HCT116 (cell line): ENCODE measurements around the gene SOCS4. TPM values are rescaled to one million over a fixed set of nuclear protein-coding genes. Genes with fewer than 3 reads are reported as not detected.

Source experiments
- ATAC-seq: fragments of 200-7000 bp; cut with Tn5 transposase; 2 replicates; pipeline ENCODE4 v1.9.1; 2020; ENCODE audit warnings: mild to moderate bottlenecking, moderate library complexity
- BruUV-seq: library from RNA; stranded (reverse); fragments of 400-500 nt; replicated peaks from 2 replicates; lab custom pipeline; 2021; lab: Mats Ljungman, UMichigan
- CTCF ChIA-PET: fragments of 300-600 bp; sonication (Branson Sonifier 250); formaldehyde crosslinking; loops from one replicate; lab custom pipeline; 2021; ENCODE audit warnings: antibody characterized with exemption; lab: Charles Lee
- POLR2A ChIA-PET: fragments of 300-600, 350-600 bp; sonication (Branson Sonifier 250); formaldehyde crosslinking; loops from one replicate; lab custom pipeline; 2021; ENCODE audit warnings: antibody characterized with exemption; lab: Charles Lee
- RAD21 ChIA-PET, 2 experiments: fragments of 300-600 bp; sonication (Branson Sonifier 250); formaldehyde crosslinking; loops; one replicate each; lab custom pipeline; 2023; ENCODE audit warnings: low total read pairs in 2 of 2; ENCODE audit not compliant: uncharacterized antibody in 2 of 2, unreplicated experiment in 2 of 2, low non-redundant PET in 1 of 2; lab: Charles Lee
- DNase-seq: peaks from one replicate; pipeline ENCODE4 v3.0.0-alpha.2; 2010; ENCODE audit warnings: low read depth, low spot score
- H2AFZ ChIP-seq: fragments of 200-600 bp; shearing (Covaris generic), sonication (generic); 2 replicates; pipeline ENCODE4 v1.6.1; 2017; ENCODE audit warnings: low read depth, mixed run types, mixed read lengths, antibody characterized with exemption, low read length; ENCODE audit not compliant: poor library complexity, severe bottlenecking
- H3K27ac ChIP-seq: 2 replicates; pipeline ENCODE4 v1.5.1; 2012; ENCODE audit warnings: low read depth, low read length
- H3K27me3 ChIP-seq: fragments of 200-600 bp; sonication (generic); 2 replicates; pipeline ENCODE4 v1.6.1; 2016; ENCODE audit warnings: mixed run types, low read length, mixed read lengths; ENCODE audit not compliant: insufficient read depth
- H3K36me3 ChIP-seq, 2 experiments: fragments of 200-500 bp in 1 of 2; fragments of 200-600 bp in 1 of 2; sonication (Bioruptor generic) in 1 of 2; sonication (generic) in 1 of 2; 2 replicates each; pipeline versions ENCODE4 v1.5.1 to v1.6.1; 2014 to 2016; ENCODE audit warnings: low read length in 2 of 2, inconsistent platforms in 1 of 2, mixed read lengths in 1 of 2, mixed run types in 1 of 2; ENCODE audit not compliant: insufficient read depth in 2 of 2, control insufficient read depth in 1 of 2
- H3K4me1 ChIP-seq, 2 experiments: fragments of 200-600 bp in 1 of 2; sonication (generic) in 1 of 2; 2 replicates each; pipeline versions ENCODE4 v1.5.1 to v1.6.1; 2012 to 2017; ENCODE audit warnings: low read length in 2 of 2, inconsistent platforms in 1 of 2, mild to moderate bottlenecking in 1 of 2, mixed read lengths in 1 of 2, mixed run types in 1 of 2, moderate library complexity in 1 of 2; ENCODE audit not compliant: insufficient read depth in 2 of 2, control insufficient read depth in 1 of 2
- H3K4me2 ChIP-seq: fragments of 200-600 bp; sonication (generic); 2 replicates; pipeline ENCODE4 v1.6.1; 2017; ENCODE audit warnings: mixed run types, low read length, mixed read lengths
- H3K4me3 ChIP-seq, 2 experiments: fragments of 200-600 bp in 1 of 2; sonication (generic) in 1 of 2; replicated peaks in 1 of 2; 2 replicates each; pipeline ENCODE4 v1.5.1; 2011 to 2016; ENCODE audit warnings: low read length in 2 of 2, control low read depth in 1 of 2, low read depth in 1 of 2, mild to moderate bottlenecking in 1 of 2, mixed read lengths in 1 of 2, mixed run types in 1 of 2
- H3K79me2 ChIP-seq: fragments of 200-600 bp; sonication (generic); 2 replicates; pipeline ENCODE4 v1.6.1; 2017; ENCODE audit warnings: mild to moderate bottlenecking, mixed run types, low read length, moderate library complexity, mixed read lengths; ENCODE audit not compliant: insufficient read depth
- H3K9ac ChIP-seq: fragments of 200-600 bp; sonication (generic); 2 replicates; pipeline ENCODE4 v1.6.1; 2016; ENCODE audit warnings: low read length, mixed read lengths
- H3K9me2 ChIP-seq: fragments of 200-600 bp; sonication (generic), shearing (Covaris generic); 2 replicates; pipeline ENCODE4 v1.6.1; 2017; ENCODE audit warnings: mixed run types, mild to moderate bottlenecking, moderate library complexity; ENCODE audit not compliant: insufficient read depth
- H3K9me3 ChIP-seq, 2 experiments: fragments of 200-500 bp in 1 of 2; fragments of 200-600 bp in 1 of 2; sonication (Bioruptor generic) in 1 of 2; sonication (generic) in 1 of 2; 2 replicates each; pipeline ENCODE4 v1.6.1; 2014 to 2017; ENCODE audit warnings: low read length in 2 of 2, mixed read lengths in 2 of 2, inconsistent platforms in 1 of 2, low read depth in 1 of 2, mild to moderate bottlenecking in 1 of 2, mixed run types in 1 of 2, moderate library complexity in 1 of 2; ENCODE audit not compliant: control insufficient read depth in 1 of 2, insufficient read depth in 1 of 2
- H4K20me1 ChIP-seq: fragments of 200-600 bp; sonication (generic), shearing (Covaris generic); 2 replicates; pipeline ENCODE4 v1.6.1; 2017; ENCODE audit warnings: mixed run types, mild to moderate bottlenecking, moderate library complexity; ENCODE audit not compliant: insufficient read depth
- ATF3 ChIP-seq: IDR thresholded peaks from 2 replicates; pipeline ENCODE4 v1.6.1; 2012
- CBX3 ChIP-seq: IDR thresholded peaks from 2 replicates; pipeline ENCODE4 v1.6.1; 2012; ENCODE audit warnings: low read depth
- CEBPB ChIP-seq: IDR thresholded peaks from 2 replicates; pipeline ENCODE4 v1.6.1; 2012; ENCODE audit warnings: low read depth
- EGR1 ChIP-seq: IDR thresholded peaks from 2 replicates; pipeline ENCODE4 v1.6.1; 2012; ENCODE audit warnings: low read depth
- ELF1 ChIP-seq: IDR thresholded peaks from 2 replicates; pipeline ENCODE4 v1.6.1; 2012; ENCODE audit warnings: low read depth, borderline replicate concordance
- EZH2 ChIP-seq: fragments of 200-600 bp; sonication (generic); IDR thresholded peaks from 2 replicates; pipeline ENCODE4 v1.6.1; 2017; ENCODE audit warnings: antibody characterized with exemption, mixed run types
- FOSL1 ChIP-seq: IDR thresholded peaks from 2 replicates; pipeline ENCODE4 v1.6.1; 2012; ENCODE audit warnings: low read depth
- JUND ChIP-seq: IDR thresholded peaks from 2 replicates; pipeline ENCODE4 v1.6.1; 2012
- MAX ChIP-seq: IDR thresholded peaks from 2 replicates; pipeline ENCODE4 v1.6.1; 2012
- POLR2A ChIP-seq: IDR thresholded peaks from 2 replicates; pipeline ENCODE4 v1.7.0; 2011; ENCODE audit warnings: borderline replicate concordance; ENCODE audit not compliant: insufficient read depth, insufficient read length; ENCODE audit errors: extremely low read depth
- POLR2AphosphoS5 ChIP-seq: IDR thresholded peaks from 2 replicates; pipeline ENCODE4 v1.6.1; 2011; ENCODE audit warnings: mild to moderate bottlenecking, low read depth, low read length, moderate library complexity
- RAD21 ChIP-seq: IDR thresholded peaks from 2 replicates; pipeline ENCODE4 v1.6.1; 2012; ENCODE audit warnings: low read depth, mild to moderate bottlenecking
- REST ChIP-seq: IDR thresholded peaks from 2 replicates; pipeline ENCODE4 v1.6.1; 2012; ENCODE audit warnings: low read depth
- SP1 ChIP-seq: IDR thresholded peaks from 2 replicates; pipeline ENCODE4 v1.6.1; 2012; ENCODE audit warnings: low read depth
- SRF ChIP-seq: IDR thresholded peaks from 2 replicates; pipeline ENCODE4 v1.6.1; 2012; ENCODE audit warnings: low read depth
- TCF7L2 ChIP-seq: IDR thresholded peaks from 2 replicates; pipeline ENCODE4 v1.7.0; 2011; ENCODE audit warnings: borderline replicate concordance, inconsistent platforms; ENCODE audit not compliant: insufficient read depth, insufficient read length; ENCODE audit errors: extremely low read depth
- ZBTB33 ChIP-seq: IDR thresholded peaks from 2 replicates; pipeline ENCODE4 v1.6.1; 2011; ENCODE audit warnings: mild to moderate bottlenecking, low read length, moderate library complexity; ENCODE audit not compliant: insufficient replicate concordance; ENCODE audit errors: extremely low read depth
- ZFX ChIP-seq: fragments of 450-650 bp; IDR thresholded peaks from 2 replicates; pipeline ENCODE4 v1.6.1; 2017
- ZNF274 ChIP-seq: fragments of 200-500 bp; sonication (Bioruptor generic); IDR thresholded peaks from 2 replicates; pipeline ENCODE4 v1.6.1; 2014; ENCODE audit warnings: mild to moderate bottlenecking, low read depth, low read length, inconsistent platforms
- intact Hi-C: fragments of 100-400 bp; cut with micrococcal nuclease; formaldehyde crosslinking; loops from 2 replicates; pipeline ENCODE4 v1.10.0; 2022
- total RNA-seq: library from RNA; stranded (reverse); gene quantifications from one replicate; pipeline ENCODE4 v1.2.1, GENCODE V29; 2021; ENCODE audit not compliant: unreplicated experiment

Gene SOCS4
- total RNA-seq, 1 experiment from 2014 or later, result 23.7 TPM

- Histone ChIP-seq H3K27ac (no peak overlapping the region), H3K9me2 (no peaks in the 10 kb centered on the region), H3K9ac (no peak overlapping the region), H3K36me3 (peaks cover 21 to 32% of the 10 kb centered on the region in 2 experiments; a peak in 3 of 4 replicates), H3K79me2 (peaks cover 100% of the 10 kb centered on the region), H2AFZ (no peak overlapping the region), H3K4me3 (no peak overlapping the region), H3K4me2 (no peak overlapping the region), H3K9me3 (no peaks in the 10 kb centered on the region), H3K4me1 (peaks cover 0 to 7% of the 10 kb centered on the region in 2 experiments; a peak in 3 of 4 replicates), H4K20me1 (peaks cover 48% of the 10 kb centered on the region; the same call in 1 of the 2 replicates), H3K27me3 (no peaks in the 10 kb centered on the region)
- ATAC-seq (no peak), DNase-seq (no peak)
- intact Hi-C loops, result no loop called here
- TF ChIP-seq FOSL1 (no peak), ELF1 (no peak), CBX3 (no peak), SRF (no peak), RAD21 (no peak), ATF3 (no peak), ZBTB33 (no peak), POLR2AphosphoS5 (no peak), EGR1 (no peak), REST (no peak), ZNF274 (no peak), JUND (no peak), ZFX (no peak), TCF7L2 (no peak), MAX (no peak), EZH2 (no peak), POLR2A (no peak), SP1 (no peak), CEBPB (no peak)
- POLR2A ChIA-PET, result interaction anchor here (0.6 kb wide), 1 partner anchor 8 kb away, joined by 3 read pairs; no protein-coding TSS in a partner anchor
- CTCF ChIA-PET, result no interaction called here
- RAD21 ChIA-PET, result no interaction called here
- no TSS peak for BruUV-seq
These were observed 30.9 kb downstream of the SOCS4 start for GRCh38 chr14:55057919-55058318.
